Glutamatergic neuron (in vitro differentiated cells): ENCODE measurements around the gene NR6A1. TPM values are rescaled to one million over a fixed set of nuclear protein-coding genes. Genes with fewer than 3 reads are reported as not detected.
"Not testable (repeated sequence)": the region's sequence is repeated elsewhere in the genome, so short reads cannot be mapped to it uniquely, and the experiment has no call there.

Experiments
- DNase-seq: peaks from one replicate; pipeline ENCODE4 v3.0.0; 2022
- H3K27ac Mint-ChIP-seq: one replicate; pipeline ENCODE4 v1.8.0; 2020; ENCODE audit warnings: mild to moderate bottlenecking, mixed read lengths, inconsistent platforms; ENCODE audit not compliant: unreplicated experiment
- H3K27me3 Mint-ChIP-seq: one replicate; pipeline ENCODE4 v1.8.0; 2020; ENCODE audit warnings: mild to moderate bottlenecking, moderate library complexity, mixed read lengths, inconsistent platforms; ENCODE audit not compliant: unreplicated experiment
- H3K36me3 Mint-ChIP-seq: one replicate; pipeline ENCODE4 v1.8.0; 2020; ENCODE audit warnings: mild to moderate bottlenecking, mixed read lengths, inconsistent platforms; ENCODE audit not compliant: unreplicated experiment
- H3K4me1 Mint-ChIP-seq: one replicate; pipeline ENCODE4 v1.8.0; 2020; ENCODE audit warnings: mild to moderate bottlenecking, low read depth, mixed read lengths, inconsistent platforms; ENCODE audit not compliant: unreplicated experiment
- H3K4me3 Mint-ChIP-seq: one replicate; pipeline ENCODE4 v1.8.0; 2020; ENCODE audit warnings: mild to moderate bottlenecking, mixed read lengths, inconsistent platforms; ENCODE audit not compliant: unreplicated experiment
- H3K9me3 Mint-ChIP-seq: one replicate; pipeline ENCODE4 v1.8.0; 2020; ENCODE audit warnings: mild to moderate bottlenecking, moderate library complexity, mixed read lengths, inconsistent platforms; ENCODE audit not compliant: unreplicated experiment
- CTCF ChIP-seq: fragments of 200-600 bp; sonication (generic); IDR thresholded peaks from one replicate; pipeline ENCODE4 v1.5.0; 2021; ENCODE audit not compliant: partially characterized antibody, unreplicated experiment
- total RNA-seq: library from RNA; stranded (reverse); fragmentation: NEBNext Ultra II Directional; extraction: Animal tissue kit (Norgen Biotek cat#: 25700); gene quantifications from one replicate; pipeline ENCODE4 v1.2.1, GENCODE V29; 2021; ENCODE audit not compliant: unreplicated experiment

NR6A1 gene
- total RNA-seq, 1 donor from 2014 or later = 51.0 TPM

GRCh38 chr9:124742940-124743339, 28.2 kb downstream of the NR6A1 start:
- H3K27me3 Mint-ChIP-seq = no peaks in the 10 kb centered on the region

GRCh38 chr9:124741662-124742061, 29.4 kb downstream of the NR6A1 start:
- TF ChIP-seq CTCF = no peak
- H3K4me3 Mint-ChIP-seq = no peak overlapping the region
- H3K4me1 Mint-ChIP-seq = no peaks in the 10 kb centered on the region
- H3K27ac Mint-ChIP-seq = no peak overlapping the region
- no peak for DNase-seq
- no peaks in the 10 kb centered on the region for H3K27me3 Mint-ChIP-seq
- H3K36me3 Mint-ChIP-seq = no peaks in the 10 kb centered on the region
- H3K9me3 Mint-ChIP-seq = no peaks in the 10 kb centered on the region

More at GRCh38 chr9:124742940-124743339, 28.2 kb downstream of the NR6A1 start:
- Mint-ChIP-seq H3K4me1 (no peaks in the 10 kb centered on the region), H3K9me3 (no peaks in the 10 kb centered on the region), H3K36me3 (no peaks in the 10 kb centered on the region), H3K27ac (no peak overlapping the region), H3K4me3 (no peak overlapping the region)
- no peak for TF ChIP-seq CTCF
- no peak for DNase-seq

- Mint-ChIP-seq H3K36me3 (no peaks in the 10 kb centered on the region), H3K4me1 (no peaks in the 10 kb centered on the region), H3K27me3 (no peaks in the 10 kb centered on the region), H3K9me3 (no peaks in the 10 kb centered on the region), H3K27ac (no peak overlapping the region), H3K4me3 (no peak overlapping the region)
- no peak for TF ChIP-seq CTCF
- DNase-seq = no peak
Measured at GRCh38 chr9:124741149-124741548, 30.0 kb downstream of the NR6A1 start.

- no peak for DNase-seq
- no peak for TF ChIP-seq CTCF
- H3K27ac Mint-ChIP-seq = no peak overlapping the region
- H3K27me3 Mint-ChIP-seq = no peaks in the 10 kb centered on the region
- peaks cover 2% of the 10 kb centered on the region for H3K9me3 Mint-ChIP-seq
- H3K4me3 Mint-ChIP-seq = no peak overlapping the region
- H3K4me1 Mint-ChIP-seq = no peaks in the 10 kb centered on the region
- H3K36me3 Mint-ChIP-seq = no peaks in the 10 kb centered on the region
Measured at GRCh38 chr9:124739360-124739759, 31.8 kb downstream of the NR6A1 start.

GRCh38 chr9:124738075-124738474, 33.0 kb downstream of the NR6A1 start:
- not testable (repeated sequence) for H3K9me3 Mint-ChIP-seq, H3K27ac Mint-ChIP-seq, H3K4me3 Mint-ChIP-seq, DNase-seq, H3K36me3 Mint-ChIP-seq, H3K27me3 Mint-ChIP-seq, H3K4me1 Mint-ChIP-seq

- Mint-ChIP-seq H3K9me3 (peaks cover 2% of the 10 kb centered on the region), H3K27me3 (no peaks in the 10 kb centered on the region), H3K4me1 (no peaks in the 10 kb centered on the region), H3K4me3 (no peak overlapping the region), H3K36me3 (no peaks in the 10 kb centered on the region), H3K27ac (no peak overlapping the region)
- no peak for DNase-seq
- TF ChIP-seq CTCF = no peak
Measured at GRCh38 chr9:124735121-124735520, 36.0 kb downstream of the NR6A1 start.

GRCh38 chr9:124734741-124735083, 36.4 kb downstream of the NR6A1 start:
- H3K36me3 Mint-ChIP-seq, H3K9me3 Mint-ChIP-seq, H3K4me3 Mint-ChIP-seq, H3K27ac Mint-ChIP-seq, H3K4me1 Mint-ChIP-seq, H3K27me3 Mint-ChIP-seq, DNase-seq: not testable (repeated sequence)
